ENCODE data around the gene EGFL6.
"Not testable (repeated sequence)": the region's sequence is repeated elsewhere in the genome, so short reads cannot be mapped to it uniquely, and the experiment has no call there.

DNA sequence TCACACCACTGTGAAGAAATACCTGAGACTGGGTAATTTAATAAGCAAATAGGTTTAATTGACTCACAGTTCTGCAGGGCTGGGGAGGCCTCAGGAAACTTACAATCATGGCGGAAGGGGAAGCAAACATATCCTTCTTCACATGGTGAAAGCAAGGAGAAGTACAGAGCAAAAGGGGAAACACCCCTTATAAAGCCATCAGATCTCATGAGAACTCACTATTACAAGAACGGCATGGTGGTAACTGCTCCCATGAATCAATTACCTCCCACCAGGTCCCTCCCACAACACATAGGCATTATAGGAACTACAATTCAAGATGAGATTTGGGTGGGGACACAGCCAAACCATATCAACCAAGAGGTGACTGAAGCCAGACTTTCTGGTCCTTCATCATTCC is 78.9 kb downstream of the EGFL6 start:
- not testable (repeated sequence) for TF ChIP-seq EZH2phosphoT487 (IDR thresholded peaks at IDR 0.05; ENCODE audit: insufficient read depth, low read depth); EZH2 (IDR thresholded peaks at IDR 0.05; ENCODE audit: insufficient read depth, poor library complexity, severe bottlenecking)

Measured in GM23248 (cell line).